HepG2 (cell line): ENCODE results near the gene NFIL3. TPM values are rescaled to one million over a fixed set of nuclear protein-coding genes. Genes with fewer than 3 reads are reported as not detected.

Experiments
- CBFB ChIP-seq: sonication (generic); formaldehyde crosslinking; IDR thresholded peaks from 2 replicates; pipeline ENCODE4 v1.4.0; 2020; ENCODE audit warnings: missing genetic modification reagents
- CC2D1A ChIP-seq: sonication (generic); formaldehyde crosslinking; IDR thresholded peaks from 2 replicates; pipeline ENCODE4 v1.8.1; 2023; ENCODE audit warnings: mild to moderate bottlenecking, missing genetic modification reagents
- ELF1 ChIP-seq: sonication (generic); formaldehyde crosslinking; IDR thresholded peaks from 2 replicates; pipeline ENCODE4 v1.4.0; 2020; ENCODE audit warnings: missing genetic modification reagents
- GTF3A ChIP-seq: sonication (generic); formaldehyde crosslinking; conservative IDR thresholded peaks from 2 replicates; pipeline ENCODE4 v1.4.0; 2020; ENCODE audit warnings: mild to moderate bottlenecking, missing genetic modification reagents
- MAFG ChIP-seq: sonication (generic); formaldehyde crosslinking; IDR thresholded peaks from 2 replicates; pipeline ENCODE4 v1.5.1; 2020; ENCODE audit warnings: mild to moderate bottlenecking, missing genetic modification reagents
- MYC ChIP-seq: sonication (generic); formaldehyde crosslinking; IDR thresholded peaks from 2 replicates; pipeline ENCODE4 v1.9.0; 2021; ENCODE audit warnings: missing genetic modification reagents, borderline replicate concordance
- NCOA2 ChIP-seq: sonication (generic); formaldehyde crosslinking; IDR thresholded peaks from 2 replicates; pipeline ENCODE4 v1.8.0; 2022; ENCODE audit warnings: inconsistent platforms
- NFATC3 ChIP-seq: sonication (generic); formaldehyde crosslinking; IDR thresholded peaks from 2 replicates; pipeline ENCODE4 v1.5.1; 2020; ENCODE audit warnings: mild to moderate bottlenecking, missing genetic modification reagents
- PHF20 ChIP-seq: sonication (generic); formaldehyde crosslinking; IDR thresholded peaks from 2 replicates; pipeline ENCODE4 v1.5.0; 2020; ENCODE audit warnings: mild to moderate bottlenecking, missing genetic modification reagents
- RAD21 ChIP-seq: fragments of 450-650 bp; formaldehyde crosslinking; IDR thresholded peaks from 2 replicates; pipeline ENCODE4 v1.5.0; 2020; ENCODE audit warnings: mild to moderate bottlenecking
- SIN3B ChIP-seq: fragments of 150-350 bp; IDR thresholded peaks from 2 replicates; pipeline ENCODE4 v1.6.1; 2014; ENCODE audit warnings: low read length
- THAP11 ChIP-seq: IDR thresholded peaks from 2 replicates; pipeline ENCODE4 v1.6.1; 2016; ENCODE audit warnings: missing biosample characterization, missing genetic modification reagents
- TSC22D2 ChIP-seq: sonication (generic); formaldehyde crosslinking; IDR thresholded peaks from 2 replicates; pipeline ENCODE4 v1.5.1; 2020; ENCODE audit warnings: missing genetic modification reagents, mild to moderate bottlenecking, borderline replicate concordance
- ZNF160 ChIP-seq: sonication (generic); formaldehyde crosslinking; IDR thresholded peaks from 2 replicates; pipeline ENCODE4 v1.8.0; 2022; ENCODE audit warnings: mild to moderate bottlenecking, inconsistent platforms, missing genetic modification reagents
- ZNF354B ChIP-seq: sonication (generic); formaldehyde crosslinking; IDR thresholded peaks from 2 replicates; pipeline ENCODE4 v1.8.0; 2022; ENCODE audit warnings: mild to moderate bottlenecking, missing genetic modification reagents
- ZNF552 ChIP-seq: sonication (generic); formaldehyde crosslinking; IDR thresholded peaks from 2 replicates; pipeline ENCODE4 v1.9.0; 2022; ENCODE audit warnings: missing genetic modification reagents, mild to moderate bottlenecking, borderline replicate concordance
- ZNF790 ChIP-seq: sonication (generic); formaldehyde crosslinking; IDR thresholded peaks from 2 replicates; pipeline ENCODE4 v1.8.0; 2022; ENCODE audit warnings: missing genetic modification reagents, mild to moderate bottlenecking, borderline replicate concordance
- ZSCAN20 ChIP-seq: sonication (generic); formaldehyde crosslinking; IDR thresholded peaks from 2 replicates; pipeline ENCODE4 v1.4.0; 2020; ENCODE audit warnings: missing genetic modification reagents, mild to moderate bottlenecking, borderline replicate concordance
- polyA plus RNA-seq, 8 experiments: library from polyadenylated mRNA; depleted of rRNA in 3 of 8; stranded (reverse) in 7 of 8; unstranded in 1 of 8; fragments of >200 nt; fragmentation: Illumina TruSeq in 4 of 8; extraction: Trizol in 4 of 8; gene quantifications; 2 replicates each; pipeline versions ENCODE4 v1.2.1 to v1.2.3, GENCODE V29; 2011 to 2016; ENCODE audit warnings: low read depth in 4 of 8, missing spikeins in 1 of 8, mixed read lengths in 1 of 8; ENCODE audit not compliant: insufficient read depth in 1 of 8
- total RNA-seq, 5 experiments: library from RNA; depleted of rRNA; stranded (reverse); fragments of >200 nt; fragmentation: Illumina TruSeq; extraction: Trizol; gene quantifications; 2 replicates each; pipeline ENCODE4 v1.2.3, GENCODE V29; 2016; ENCODE audit warnings: low read depth in 1 of 5
- TF ChIP-seq, protein P1 (sequence below): sonication (generic); formaldehyde crosslinking; IDR thresholded peaks from 2 replicates; pipeline ENCODE4 v1.4.0; 2020; ENCODE audit warnings: mild to moderate bottlenecking, missing genetic modification reagents
- TF ChIP-seq, protein P2 (sequence below): sonication (generic); formaldehyde crosslinking; IDR thresholded peaks from 2 replicates; pipeline ENCODE4 v1.4.0; 2020; ENCODE audit warnings: missing genetic modification reagents, mild to moderate bottlenecking, borderline replicate concordance
- TF ChIP-seq, protein P3 (sequence below): sonication (generic); formaldehyde crosslinking; IDR thresholded peaks from 2 replicates; pipeline ENCODE4 v1.5.0; 2020; ENCODE audit warnings: mild to moderate bottlenecking, low read depth, missing genetic modification reagents, borderline replicate concordance
- TF ChIP-seq, protein P4 (sequence below): sonication (generic); formaldehyde crosslinking; conservative IDR thresholded peaks from 2 replicates; pipeline ENCODE4 v1.4.0; 2020; ENCODE audit warnings: missing genetic modification reagents
- TF ChIP-seq, protein P5 (sequence below): sonication (generic); formaldehyde crosslinking; IDR thresholded peaks from 2 replicates; pipeline ENCODE4 v1.4.0; 2020; ENCODE audit warnings: mild to moderate bottlenecking, low read depth, missing genetic modification reagents
- TF ChIP-seq, protein P6 (sequence below): sonication (generic); formaldehyde crosslinking; IDR thresholded peaks from 2 replicates; pipeline ENCODE4 v1.5.0; 2020; ENCODE audit warnings: mild to moderate bottlenecking, missing genetic modification reagents

NFIL3 gene
- total and polyA plus RNA-seq, 2 of the 13 experiments (the other 11 are each of a cell fraction or from before 2014, with no cell fraction given): 46.6 to 54.2 TPM

DNA sequence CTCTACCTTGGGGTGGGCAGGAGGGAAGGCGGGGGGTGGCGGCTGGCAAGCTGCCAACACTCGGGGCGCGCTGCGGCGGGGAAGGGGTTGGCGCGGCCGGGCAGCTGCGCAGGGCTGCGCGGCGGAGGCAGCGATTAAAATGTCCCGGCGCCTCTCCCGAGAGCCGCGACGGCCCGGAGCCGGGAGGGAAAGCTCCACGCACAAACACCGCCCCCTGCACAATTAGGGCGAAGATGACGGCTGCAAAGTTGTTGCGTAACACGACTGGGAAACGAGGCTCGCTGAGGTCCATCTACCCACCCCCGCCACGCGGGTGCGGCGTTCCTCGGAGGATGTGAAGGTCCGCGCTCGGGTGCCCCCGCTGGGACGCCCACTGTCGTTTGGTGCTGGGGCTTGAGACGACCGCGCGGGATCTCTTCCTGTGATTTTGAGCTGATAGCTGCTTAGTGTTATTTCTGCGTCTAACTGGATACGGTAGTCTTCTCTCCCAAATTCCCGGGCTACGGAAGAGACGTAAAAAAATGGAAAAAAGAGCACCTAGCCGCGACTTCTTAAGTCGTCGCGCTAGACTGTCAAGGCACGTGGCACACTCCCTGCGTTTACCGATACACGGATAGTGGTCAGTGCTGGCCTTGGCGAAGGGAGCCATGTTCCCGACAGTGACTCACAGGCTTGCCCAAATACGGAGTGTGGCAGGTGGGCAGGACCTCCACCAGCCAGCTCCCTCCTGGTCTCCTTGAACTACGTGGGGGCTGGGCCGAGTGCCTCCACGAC lies 958 bp upstream of the NFIL3 start (continued):
- TF ChIP-seq, protein P1, sequence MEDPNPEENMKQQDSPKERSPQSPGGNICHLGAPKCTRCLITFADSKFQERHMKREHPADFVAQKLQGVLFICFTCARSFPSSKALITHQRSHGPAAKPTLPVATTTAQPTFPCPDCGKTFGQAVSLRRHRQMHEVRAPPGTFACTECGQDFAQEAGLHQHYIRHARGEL (CRISPR knock-in tag): no peak
- TF ChIP-seq MAFG (CRISPR knock-in tag) (no peak), ELF1 (CRISPR knock-in tag) (no peak), ZNF790 (peak; percentile 76; the same call in 1 of the 2 replicates), NFATC3 (CRISPR knock-in tag) (no peak), CC2D1A (no peak), PHF20 (CRISPR knock-in tag) (no peak), ZSCAN20 (CRISPR knock-in tag) (no peak), GTF3A (CRISPR knock-in tag) (no peak), ZNF354B (CRISPR knock-in tag) (no peak), ZNF160 (peak; percentile 47; the same call in 1 of the 2 replicates), SIN3B (no peak), NCOA2 (CRISPR knock-in tag) (peak; percentile 20; the same call in 1 of the 2 replicates), CBFB (CRISPR knock-in tag) (no peak), ZNF552 (CRISPR knock-in tag) (no peak), THAP11 (CRISPR knock-in tag) (no peak), RAD21 (CRISPR knock-in tag) (no peak), MYC (CRISPR knock-in tag) (no peak), TSC22D2 (CRISPR knock-in tag) (no peak)
- TF ChIP-seq, protein P2, sequence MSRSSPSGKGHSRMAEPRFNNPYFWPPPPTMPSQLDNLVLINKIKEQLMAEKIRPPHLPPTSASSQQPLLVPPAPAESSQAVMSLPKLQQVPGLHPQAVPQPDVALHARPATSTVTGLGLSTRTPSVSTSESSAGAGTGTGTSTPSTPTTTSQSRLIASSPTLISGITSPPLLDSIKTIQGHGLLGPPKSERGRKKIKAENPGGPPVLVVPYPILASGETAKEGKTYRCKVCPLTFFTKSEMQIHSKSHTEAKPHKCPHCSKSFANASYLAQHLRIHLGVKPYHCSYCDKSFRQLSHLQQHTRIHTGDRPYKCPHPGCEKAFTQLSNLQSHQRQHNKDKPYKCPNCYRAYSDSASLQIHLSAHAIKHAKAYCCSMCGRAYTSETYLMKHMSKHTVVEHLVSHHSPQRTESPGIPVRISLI: no peak
- TF ChIP-seq, protein P3, sequence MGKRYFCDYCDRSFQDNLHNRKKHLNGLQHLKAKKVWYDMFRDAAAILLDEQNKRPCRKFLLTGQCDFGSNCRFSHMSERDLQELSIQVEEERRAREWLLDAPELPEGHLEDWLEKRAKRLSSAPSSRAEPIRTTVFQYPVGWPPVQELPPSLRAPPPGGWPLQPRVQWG (CRISPR knock-in tag): no peak
- TF ChIP-seq, protein P4, sequence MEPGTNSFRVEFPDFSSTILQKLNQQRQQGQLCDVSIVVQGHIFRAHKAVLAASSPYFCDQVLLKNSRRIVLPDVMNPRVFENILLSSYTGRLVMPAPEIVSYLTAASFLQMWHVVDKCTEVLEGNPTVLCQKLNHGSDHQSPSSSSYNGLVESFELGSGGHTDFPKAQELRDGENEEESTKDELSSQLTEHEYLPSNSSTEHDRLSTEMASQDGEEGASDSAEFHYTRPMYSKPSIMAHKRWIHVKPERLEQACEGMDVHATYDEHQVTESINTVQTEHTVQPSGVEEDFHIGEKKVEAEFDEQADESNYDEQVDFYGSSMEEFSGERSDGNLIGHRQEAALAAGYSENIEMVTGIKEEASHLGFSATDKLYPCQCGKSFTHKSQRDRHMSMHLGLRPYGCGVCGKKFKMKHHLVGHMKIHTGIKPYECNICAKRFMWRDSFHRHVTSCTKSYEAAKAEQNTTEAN (CRISPR knock-in tag): no peak
- TF ChIP-seq, protein P5, sequence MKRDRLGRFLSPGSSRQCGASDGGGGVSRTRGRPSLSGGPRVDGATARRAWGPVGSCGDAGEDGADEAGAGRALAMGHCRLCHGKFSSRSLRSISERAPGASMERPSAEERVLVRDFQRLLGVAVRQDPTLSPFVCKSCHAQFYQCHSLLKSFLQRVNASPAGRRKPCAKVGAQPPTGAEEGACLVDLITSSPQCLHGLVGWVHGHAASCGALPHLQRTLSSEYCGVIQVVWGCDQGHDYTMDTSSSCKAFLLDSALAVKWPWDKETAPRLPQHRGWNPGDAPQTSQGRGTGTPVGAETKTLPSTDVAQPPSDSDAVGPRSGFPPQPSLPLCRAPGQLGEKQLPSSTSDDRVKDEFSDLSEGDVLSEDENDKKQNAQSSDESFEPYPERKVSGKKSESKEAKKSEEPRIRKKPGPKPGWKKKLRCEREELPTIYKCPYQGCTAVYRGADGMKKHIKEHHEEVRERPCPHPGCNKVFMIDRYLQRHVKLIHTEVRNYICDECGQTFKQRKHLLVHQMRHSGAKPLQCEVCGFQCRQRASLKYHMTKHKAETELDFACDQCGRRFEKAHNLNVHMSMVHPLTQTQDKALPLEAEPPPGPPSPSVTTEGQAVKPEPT (CRISPR knock-in tag): no peak
- TF ChIP-seq, protein P6, sequence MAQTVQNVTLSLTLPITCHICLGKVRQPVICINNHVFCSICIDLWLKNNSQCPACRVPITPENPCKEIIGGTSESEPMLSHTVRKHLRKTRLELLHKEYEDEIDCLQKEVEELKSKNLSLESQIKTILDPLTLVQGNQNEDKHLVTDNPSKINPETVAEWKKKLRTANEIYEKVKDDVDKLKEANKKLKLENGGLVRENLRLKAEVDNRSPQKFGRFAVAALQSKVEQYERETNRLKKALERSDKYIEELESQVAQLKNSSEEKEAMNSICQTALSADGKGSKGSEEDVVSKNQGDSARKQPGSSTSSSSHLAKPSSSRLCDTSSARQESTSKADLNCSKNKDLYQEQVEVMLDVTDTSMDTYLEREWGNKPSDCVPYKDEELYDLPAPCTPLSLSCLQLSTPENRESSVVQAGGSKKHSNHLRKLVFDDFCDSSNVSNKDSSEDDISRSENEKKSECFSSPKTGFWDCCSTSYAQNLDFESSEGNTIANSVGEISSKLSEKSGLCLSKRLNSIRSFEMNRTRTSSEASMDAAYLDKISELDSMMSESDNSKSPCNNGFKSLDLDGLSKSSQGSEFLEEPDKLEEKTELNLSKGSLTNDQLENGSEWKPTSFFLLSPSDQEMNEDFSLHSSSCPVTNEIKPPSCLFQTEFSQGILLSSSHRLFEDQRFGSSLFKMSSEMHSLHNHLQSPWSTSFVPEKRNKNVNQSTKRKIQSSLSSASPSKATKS (CRISPR knock-in tag): no peak
